22Rv1 (cell line): ENCODE measurements around the gene SCAND1.

Experiments
- ZFX ChIP-seq: fragments of 450-650 bp; IDR thresholded peaks from 2 replicates; pipeline ENCODE4 v1.6.1; 2017; ENCODE audit warnings: antibody characterized with exemption, borderline replicate concordance
- TF ChIP-seq, protein P1 (sequence below): fragments of 450-650 bp; IDR thresholded peaks from 2 replicates; pipeline ENCODE4 v1.5.1; 2017; ENCODE audit warnings: mild to moderate bottlenecking

GRCh38 chr20:35968930-35969329 lies 14.6 kb upstream of the SCAND1 start:
- TF ChIP-seq, protein P1, sequence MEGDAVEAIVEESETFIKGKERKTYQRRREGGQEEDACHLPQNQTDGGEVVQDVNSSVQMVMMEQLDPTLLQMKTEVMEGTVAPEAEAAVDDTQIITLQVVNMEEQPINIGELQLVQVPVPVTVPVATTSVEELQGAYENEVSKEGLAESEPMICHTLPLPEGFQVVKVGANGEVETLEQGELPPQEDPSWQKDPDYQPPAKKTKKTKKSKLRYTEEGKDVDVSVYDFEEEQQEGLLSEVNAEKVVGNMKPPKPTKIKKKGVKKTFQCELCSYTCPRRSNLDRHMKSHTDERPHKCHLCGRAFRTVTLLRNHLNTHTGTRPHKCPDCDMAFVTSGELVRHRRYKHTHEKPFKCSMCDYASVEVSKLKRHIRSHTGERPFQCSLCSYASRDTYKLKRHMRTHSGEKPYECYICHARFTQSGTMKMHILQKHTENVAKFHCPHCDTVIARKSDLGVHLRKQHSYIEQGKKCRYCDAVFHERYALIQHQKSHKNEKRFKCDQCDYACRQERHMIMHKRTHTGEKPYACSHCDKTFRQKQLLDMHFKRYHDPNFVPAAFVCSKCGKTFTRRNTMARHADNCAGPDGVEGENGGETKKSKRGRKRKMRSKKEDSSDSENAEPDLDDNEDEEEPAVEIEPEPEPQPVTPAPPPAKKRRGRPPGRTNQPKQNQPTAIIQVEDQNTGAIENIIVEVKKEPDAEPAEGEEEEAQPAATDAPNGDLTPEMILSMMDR = no peak
- no peak for TF ChIP-seq ZFX
